ENCODE data around the gene SIVA1.

GRCh38 chr14:104739546-104740516 is 13.1 kb upstream of the SIVA1 start:
- TF ChIP-seq, protein P1, sequence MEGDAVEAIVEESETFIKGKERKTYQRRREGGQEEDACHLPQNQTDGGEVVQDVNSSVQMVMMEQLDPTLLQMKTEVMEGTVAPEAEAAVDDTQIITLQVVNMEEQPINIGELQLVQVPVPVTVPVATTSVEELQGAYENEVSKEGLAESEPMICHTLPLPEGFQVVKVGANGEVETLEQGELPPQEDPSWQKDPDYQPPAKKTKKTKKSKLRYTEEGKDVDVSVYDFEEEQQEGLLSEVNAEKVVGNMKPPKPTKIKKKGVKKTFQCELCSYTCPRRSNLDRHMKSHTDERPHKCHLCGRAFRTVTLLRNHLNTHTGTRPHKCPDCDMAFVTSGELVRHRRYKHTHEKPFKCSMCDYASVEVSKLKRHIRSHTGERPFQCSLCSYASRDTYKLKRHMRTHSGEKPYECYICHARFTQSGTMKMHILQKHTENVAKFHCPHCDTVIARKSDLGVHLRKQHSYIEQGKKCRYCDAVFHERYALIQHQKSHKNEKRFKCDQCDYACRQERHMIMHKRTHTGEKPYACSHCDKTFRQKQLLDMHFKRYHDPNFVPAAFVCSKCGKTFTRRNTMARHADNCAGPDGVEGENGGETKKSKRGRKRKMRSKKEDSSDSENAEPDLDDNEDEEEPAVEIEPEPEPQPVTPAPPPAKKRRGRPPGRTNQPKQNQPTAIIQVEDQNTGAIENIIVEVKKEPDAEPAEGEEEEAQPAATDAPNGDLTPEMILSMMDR (IDR thresholded peaks at IDR 0.05): no peak
- no peak for TF ChIP-seq EZH2 (IDR thresholded peaks at IDR 0.05; ENCODE audit: borderline replicate concordance, insufficient read depth, low read depth, low read length, poor library complexity, severe bottlenecking)
